Activated T-cell treated with anti-CD3 and anti-CD28 coated beads, Interleukin-2, amount 50 U/mL, for 24 hours (primary cell): ENCODE results near the gene CCNF.
A peak's percentile ranks its signal among the peaks of the same experiment; 100 is the strongest.
"Not testable (repeated sequence)": the region's sequence is repeated elsewhere in the genome, so short reads cannot be mapped to it uniquely, and the experiment has no call there.

Experiments used
- DNase-seq: peaks from one replicate; pipeline ENCODE4 v3.0.0-alpha.2; 2020
- H3K27ac Mint-ChIP-seq: 2 replicates; pipeline ENCODE4 v1.8.0; 2020; ENCODE audit warnings: mild to moderate bottlenecking, mixed read lengths
- H3K27me3 Mint-ChIP-seq: 2 replicates; pipeline ENCODE4 v1.8.0; 2020; ENCODE audit warnings: mixed read lengths
- H3K36me3 Mint-ChIP-seq: 2 replicates; pipeline ENCODE4 v1.8.0; 2020; ENCODE audit warnings: low read depth, mixed read lengths
- H3K4me1 Mint-ChIP-seq: 2 replicates; pipeline ENCODE4 v1.8.0; 2020; ENCODE audit warnings: low read depth, mixed read lengths
- H3K4me3 Mint-ChIP-seq: 2 replicates; pipeline ENCODE4 v1.8.0; 2020; ENCODE audit warnings: mild to moderate bottlenecking, moderate library complexity, mixed read lengths
- H3K9me3 Mint-ChIP-seq: 2 replicates; pipeline ENCODE4 v1.8.0; 2020; ENCODE audit warnings: mixed read lengths

The CCNF gene

GRCh38 chr16:2438121-2438520 is 8.9 kb downstream of the CCNF start:
- peaks cover 7% of the 10 kb centered on the region for H3K4me1 Mint-ChIP-seq
- DNase-seq = no peak
- no peak overlapping the region for H3K27ac Mint-ChIP-seq
- H3K9me3 Mint-ChIP-seq = no peaks in the 10 kb centered on the region
- peaks cover 74% of the 10 kb centered on the region for H3K36me3 Mint-ChIP-seq
- H3K4me3 Mint-ChIP-seq = no peak overlapping the region
- no peaks in the 10 kb centered on the region for H3K27me3 Mint-ChIP-seq

GRCh38 chr16:2439598-2439997 is 10.4 kb downstream of the CCNF start:
- H3K27ac Mint-ChIP-seq = peak overlapping the region; percentile 18
- H3K9me3 Mint-ChIP-seq = no peaks in the 10 kb centered on the region
- H3K4me3 Mint-ChIP-seq = no peak overlapping the region
- H3K27me3 Mint-ChIP-seq = no peaks in the 10 kb centered on the region
- DNase-seq = no peak
- peaks cover 6% of the 10 kb centered on the region for H3K4me1 Mint-ChIP-seq
- peaks cover 77% of the 10 kb centered on the region for H3K36me3 Mint-ChIP-seq

GRCh38 chr16:2441143-2441804 is 12.0 kb downstream of the CCNF start:
- H3K9me3 Mint-ChIP-seq, H3K4me3 Mint-ChIP-seq, H3K4me1 Mint-ChIP-seq, DNase-seq, H3K27me3 Mint-ChIP-seq, H3K27ac Mint-ChIP-seq: not testable (repeated sequence)
- peaks cover 80% of the 10 kb centered on the region for H3K36me3 Mint-ChIP-seq

DNA sequence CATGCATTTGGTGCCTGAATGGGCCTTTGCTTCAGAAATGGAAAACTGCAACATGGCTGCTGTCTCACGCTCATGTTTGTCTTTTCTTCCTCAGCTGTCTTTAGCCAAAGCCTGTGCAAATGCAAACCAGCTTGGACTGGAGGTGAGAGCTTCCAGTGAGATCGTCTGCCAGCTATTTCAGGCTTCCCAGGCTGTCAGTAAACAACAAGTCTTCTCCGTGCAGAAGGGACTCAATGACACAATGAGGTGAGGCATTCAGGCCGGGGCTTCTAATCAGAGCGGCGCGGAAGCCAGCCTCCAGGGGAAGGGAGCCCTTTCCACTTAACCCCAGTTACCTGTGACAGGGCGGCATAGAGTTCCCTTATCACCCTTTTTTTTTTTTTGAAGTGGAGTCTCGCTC is 14.3 kb downstream of the CCNF start:
- Mint-ChIP-seq H3K36me3 (peaks cover 79% of the 10 kb centered on the region), H3K4me3 (no peak overlapping the region), H3K4me1 (peaks cover 6% of the 10 kb centered on the region), H3K27ac (no peak overlapping the region), H3K27me3 (no peaks in the 10 kb centered on the region), H3K9me3 (no peaks in the 10 kb centered on the region)
- no peak for DNase-seq

DNA sequence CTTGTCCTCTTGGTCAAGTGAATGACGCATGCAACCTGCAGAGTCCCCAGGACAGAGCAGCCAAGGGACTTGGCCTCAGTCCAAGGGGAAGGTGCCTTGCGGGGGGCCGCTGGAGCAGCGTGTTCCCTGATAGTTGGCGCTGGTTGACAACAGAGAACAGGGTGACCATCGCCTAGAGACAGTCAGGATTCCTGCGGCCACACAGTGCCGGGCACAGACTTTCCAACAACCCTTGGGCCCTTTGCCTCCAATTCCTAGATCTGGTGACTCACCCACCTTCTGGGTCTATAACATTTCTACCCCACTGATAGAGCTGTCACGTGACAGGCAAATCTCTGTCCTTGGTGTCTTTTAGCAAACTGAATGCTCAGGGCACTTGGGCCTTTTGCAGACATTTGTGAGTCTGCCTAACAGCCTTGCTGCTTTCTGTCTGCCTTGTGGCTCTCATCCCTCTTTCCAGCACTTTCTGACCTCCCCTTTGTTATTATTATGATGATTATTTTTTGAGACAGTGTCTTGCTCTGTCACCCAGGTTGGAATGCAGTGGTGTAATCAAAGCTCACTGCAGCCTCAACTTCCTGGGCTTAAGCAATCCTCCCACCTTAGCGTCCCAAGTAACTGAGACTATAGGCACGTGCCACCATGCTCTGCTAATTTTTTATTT is 18.8 kb downstream of the CCNF start:
- Mint-ChIP-seq H3K4me1 (no peaks in the 10 kb centered on the region), H3K27me3 (no peaks in the 10 kb centered on the region), H3K9me3 (no peaks in the 10 kb centered on the region), H3K27ac (no peak overlapping the region), H3K36me3 (peaks cover 90% of the 10 kb centered on the region), H3K4me3 (no peak overlapping the region)
- DNase-seq = no peak

GRCh38 chr16:2449118-2449517 is 19.9 kb downstream of the CCNF start:
- Mint-ChIP-seq H3K27ac (no peak overlapping the region), H3K4me3 (no peak overlapping the region), H3K36me3 (peaks cover 91% of the 10 kb centered on the region), H3K4me1 (no peaks in the 10 kb centered on the region), H3K9me3 (no peaks in the 10 kb centered on the region), H3K27me3 (no peaks in the 10 kb centered on the region)
- no peak for DNase-seq

- Mint-ChIP-seq H3K27me3 (no peaks in the 10 kb centered on the region), H3K4me1 (no peaks in the 10 kb centered on the region), H3K9me3 (no peaks in the 10 kb centered on the region), H3K27ac (no peak overlapping the region), H3K36me3 (peaks cover 90% of the 10 kb centered on the region), H3K4me3 (no peak overlapping the region)
- no peak for DNase-seq
Observed at GRCh38 chr16:2450535-2450934, 21.3 kb downstream of the CCNF start.

- Mint-ChIP-seq H3K36me3 (peaks cover 90% of the 10 kb centered on the region), H3K4me3 (no peak overlapping the region), H3K27me3 (no peaks in the 10 kb centered on the region), H3K9me3 (no peaks in the 10 kb centered on the region), H3K27ac (no peak overlapping the region), H3K4me1 (no peaks in the 10 kb centered on the region)
- DNase-seq = no peak
Observed at GRCh38 chr16:2450975-2451381, 21.7 kb downstream of the CCNF start.

GRCh38 chr16:2451851-2452320 is 22.6 kb downstream of the CCNF start:
- H3K27me3 Mint-ChIP-seq = no peaks in the 10 kb centered on the region
- H3K4me1 Mint-ChIP-seq = no peaks in the 10 kb centered on the region
- H3K4me3 Mint-ChIP-seq = no peak overlapping the region
- no peak overlapping the region for H3K27ac Mint-ChIP-seq
- no peaks in the 10 kb centered on the region for H3K9me3 Mint-ChIP-seq
- peaks cover 90% of the 10 kb centered on the region for H3K36me3 Mint-ChIP-seq
- DNase-seq = no peak

DNA sequence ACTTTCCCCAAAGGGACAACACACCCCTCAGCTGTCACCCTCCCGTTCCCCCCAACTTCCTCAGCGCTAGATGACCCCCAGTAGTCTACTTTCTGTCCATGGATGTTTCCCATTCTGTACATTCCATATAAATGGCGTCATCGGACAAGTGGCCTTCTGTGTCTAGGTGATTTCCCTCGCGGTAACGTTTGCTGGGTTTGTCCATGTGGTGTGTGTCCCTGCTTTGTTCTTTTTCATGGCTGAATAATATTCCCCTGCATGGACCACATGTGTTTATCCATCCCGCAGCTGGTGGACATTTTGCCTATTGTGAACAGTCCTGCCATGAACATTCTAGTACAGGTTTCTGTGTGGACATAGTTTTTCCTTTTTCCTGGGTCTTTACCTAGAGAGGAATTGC is 23.4 kb downstream of the CCNF start:
- Mint-ChIP-seq H3K4me3 (no peak overlapping the region), H3K36me3 (peaks cover 91% of the 10 kb centered on the region), H3K4me1 (no peaks in the 10 kb centered on the region), H3K27ac (no peak overlapping the region), H3K27me3 (no peaks in the 10 kb centered on the region), H3K9me3 (no peaks in the 10 kb centered on the region)
- DNase-seq = no peak

DNA sequence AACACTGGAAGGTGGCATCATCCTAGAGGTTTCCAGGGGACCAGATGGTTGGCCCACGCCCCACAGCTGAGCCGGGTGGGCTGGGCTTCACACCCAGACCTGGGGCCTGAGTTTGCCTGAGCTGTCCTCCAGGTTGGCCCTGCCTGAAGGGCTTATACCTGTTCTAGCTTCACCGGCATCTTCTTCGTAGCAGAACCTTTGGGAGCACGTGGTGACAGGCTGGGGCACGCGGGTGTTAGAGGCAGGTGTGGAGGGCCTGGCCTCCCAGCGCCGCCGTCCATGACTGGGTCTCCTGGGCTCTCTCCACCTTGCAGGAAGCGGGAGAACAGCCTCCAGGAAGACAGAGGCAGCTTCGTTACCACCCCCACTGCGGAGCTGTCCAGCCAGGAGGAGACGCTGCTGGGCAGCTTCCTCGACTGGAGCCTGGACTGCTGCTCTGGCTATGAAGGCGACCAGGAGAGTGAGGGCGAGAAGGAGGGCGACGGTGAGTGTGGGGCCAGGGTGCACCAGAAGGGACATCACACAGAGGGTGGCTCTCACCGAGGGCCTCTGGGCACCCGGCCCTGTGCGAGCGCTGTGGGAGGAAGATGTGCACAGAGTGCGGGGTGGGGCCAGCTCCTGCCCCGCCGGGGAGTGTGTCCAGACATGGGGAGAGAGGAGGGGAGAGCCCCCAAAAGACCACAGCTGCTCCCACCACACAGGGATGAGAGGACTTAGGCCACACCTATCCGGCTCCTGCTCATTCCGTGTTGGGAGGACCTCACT is 26.0 kb downstream of the CCNF start:
- no peaks in the 10 kb centered on the region for H3K9me3 Mint-ChIP-seq
- H3K36me3 Mint-ChIP-seq = peaks cover 79% of the 10 kb centered on the region
- H3K4me3 Mint-ChIP-seq = no peak overlapping the region
- H3K27ac Mint-ChIP-seq = no peak overlapping the region
- H3K4me1 Mint-ChIP-seq = peaks cover 10% of the 10 kb centered on the region
- no peaks in the 10 kb centered on the region for H3K27me3 Mint-ChIP-seq
- no peak for DNase-seq

DNA sequence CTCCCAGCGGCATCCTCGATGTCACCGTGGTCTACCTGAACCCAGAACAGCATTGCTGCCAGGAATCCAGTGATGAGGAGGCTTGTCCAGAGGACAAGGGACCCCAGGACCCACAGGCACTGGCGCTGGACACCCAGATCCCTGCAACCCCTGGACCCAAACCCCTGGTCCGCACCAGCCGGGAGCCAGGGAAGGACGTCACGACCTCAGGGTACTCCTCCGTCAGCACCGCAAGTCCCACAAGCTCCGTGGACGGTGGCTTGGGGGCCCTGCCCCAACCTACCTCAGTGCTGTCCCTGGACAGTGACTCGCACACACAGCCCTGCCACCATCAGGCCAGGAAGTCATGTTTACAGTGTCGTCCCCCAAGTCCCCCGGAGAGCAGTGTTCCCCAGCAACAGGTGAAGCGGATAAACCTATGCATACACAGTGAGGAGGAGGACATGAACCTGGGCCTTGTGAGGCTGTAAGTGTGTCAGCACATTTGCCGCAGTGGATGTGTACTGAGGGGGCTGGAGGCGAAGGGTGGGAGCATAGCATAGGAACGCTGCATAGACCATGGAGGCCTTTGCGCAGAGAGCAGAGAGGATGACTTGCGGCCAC is 27.4 kb downstream of the CCNF start:
- peaks cover 13% of the 10 kb centered on the region for H3K4me1 Mint-ChIP-seq
- H3K27me3 Mint-ChIP-seq = no peaks in the 10 kb centered on the region
- H3K27ac Mint-ChIP-seq = no peak overlapping the region
- H3K36me3 Mint-ChIP-seq = peaks cover 74% of the 10 kb centered on the region
- DNase-seq = no peak
- H3K9me3 Mint-ChIP-seq = no peaks in the 10 kb centered on the region
- H3K4me3 Mint-ChIP-seq = no peak overlapping the region

DNA sequence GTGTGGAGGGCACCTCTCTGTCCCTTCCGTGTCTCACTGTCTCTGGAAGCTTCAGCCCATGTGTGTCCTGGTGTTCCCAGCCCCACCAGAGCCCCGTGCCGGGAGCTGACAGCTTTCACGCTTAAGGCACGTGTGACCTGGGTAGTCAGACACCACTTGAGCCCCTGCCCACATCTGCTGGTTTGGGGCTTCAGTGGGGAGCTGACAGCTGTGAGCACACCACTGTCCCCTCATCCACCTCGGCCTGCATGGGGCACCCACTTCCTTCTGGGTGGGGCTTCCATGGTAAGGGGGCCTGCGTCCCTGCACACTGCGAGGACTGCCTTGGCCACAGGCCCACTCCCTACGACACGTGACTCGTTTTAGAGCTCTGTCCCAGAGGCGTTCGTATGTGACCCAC is 28.0 kb downstream of the CCNF start:
- Mint-ChIP-seq H3K4me3 (no peak overlapping the region), H3K27me3 (no peaks in the 10 kb centered on the region), H3K4me1 (peaks cover 13% of the 10 kb centered on the region), H3K27ac (no peak overlapping the region), H3K36me3 (peaks cover 74% of the 10 kb centered on the region), H3K9me3 (no peaks in the 10 kb centered on the region)
- no peak for DNase-seq

- H3K27ac Mint-ChIP-seq = no peak overlapping the region
- no peaks in the 10 kb centered on the region for H3K27me3 Mint-ChIP-seq
- H3K36me3 Mint-ChIP-seq = peaks cover 73% of the 10 kb centered on the region
- H3K4me3 Mint-ChIP-seq = no peak overlapping the region
- H3K9me3 Mint-ChIP-seq = no peaks in the 10 kb centered on the region
- H3K4me1 Mint-ChIP-seq = peaks cover 14% of the 10 kb centered on the region
- no peak for DNase-seq
Observed at GRCh38 chr16:2457946-2458345, 28.7 kb downstream of the CCNF start.
